Panc1 (cell line): ENCODE data around the gene MRTFA. TPM values are rescaled to one million over a fixed set of nuclear protein-coding genes. Genes with fewer than 3 reads are reported as not detected.

ENCODE experiments used
- ATAC-seq: fragments of 200-7000 bp; cut with Tn5 transposase; 2 replicates; pipeline ENCODE4 v1.9.1; 2020; ENCODE audit warnings: mild to moderate bottlenecking, moderate library complexity
- BruUV-seq: library from RNA; stranded (reverse); fragments of 400-500 nt; replicated peaks from 2 replicates; lab custom pipeline; 2021; lab: Mats Ljungman, UMichigan
- CTCF ChIA-PET: fragments of 300-600 bp; sonication (Branson Sonifier 250); formaldehyde crosslinking; loops from one replicate; lab custom pipeline; 2022; ENCODE audit warnings: antibody characterized with exemption; lab: Charles Lee
- POLR2A ChIA-PET: fragments of 300-600 bp; sonication (Branson Sonifier 250); formaldehyde crosslinking; loops from one replicate; lab custom pipeline; 2022; ENCODE audit warnings: antibody characterized with exemption; lab: Charles Lee
- DNase-seq: peaks from one replicate; pipeline ENCODE4 v3.0.0-alpha.2; 2010; ENCODE audit warnings: low read depth, low spot score
- H3K27ac ChIP-seq: 2 replicates; pipeline ENCODE4 v1.5.1; 2011; ENCODE audit warnings: mild to moderate bottlenecking, low read length, inconsistent platforms
- H3K27me3 ChIP-seq: fragments of 200-500 bp; sonication (Bioruptor generic); 2 replicates; pipeline ENCODE4 v1.6.0; 2014; ENCODE audit warnings: low read length, inconsistent platforms; ENCODE audit not compliant: control insufficient read depth, insufficient read depth
- H3K36me3 ChIP-seq: fragments of 200-500 bp; sonication (Bioruptor generic); 2 replicates; pipeline ENCODE4 v1.5.1; 2014; ENCODE audit warnings: inconsistent platforms, mild to moderate bottlenecking, low read length, moderate library complexity; ENCODE audit not compliant: control insufficient read depth, insufficient read depth
- H3K4me1 ChIP-seq: 2 replicates; pipeline ENCODE4 v1.5.1; 2011; ENCODE audit warnings: inconsistent platforms, mild to moderate bottlenecking, low read length, moderate library complexity; ENCODE audit not compliant: control insufficient read depth, insufficient read depth
- H3K4me3 ChIP-seq, 2 experiments: 2 replicates each; pipeline ENCODE4 v1.5.1; 2011 to 2012; ENCODE audit warnings: low read depth in 2 of 2, low read length in 2 of 2, mild to moderate bottlenecking in 2 of 2, inconsistent platforms in 1 of 2, moderate library complexity in 1 of 2
- H3K9me3 ChIP-seq: fragments of 200-500 bp; sonication (Bioruptor generic); 2 replicates; pipeline ENCODE4 v1.5.1; 2014; ENCODE audit warnings: low read depth, mild to moderate bottlenecking, inconsistent platforms, low read length, moderate library complexity; ENCODE audit not compliant: control insufficient read depth, insufficient read depth
- CTCF ChIP-seq: fragments of 450-650 bp; IDR thresholded peaks from 2 replicates; pipeline ENCODE4 v1.5.1; 2017; ENCODE audit warnings: mild to moderate bottlenecking
- POLR2AphosphoS5 ChIP-seq: IDR thresholded peaks from 2 replicates; pipeline ENCODE4 v1.6.1; 2012; ENCODE audit warnings: mild to moderate bottlenecking, low read depth, low read length, moderate library complexity
- REST ChIP-seq, 2 experiments: IDR thresholded peaks; 2 replicates each; pipeline ENCODE4 v1.6.1; 2011 to 2012; ENCODE audit warnings: low read depth in 2 of 2, control low read depth in 1 of 2, low read length in 1 of 2, mild to moderate bottlenecking in 1 of 2, moderate library complexity in 1 of 2; ENCODE audit not compliant: insufficient read depth in 1 of 2
- SIN3A ChIP-seq: IDR thresholded peaks from 2 replicates; pipeline ENCODE4 v1.6.1; 2012; ENCODE audit warnings: low read depth, mild to moderate bottlenecking, low read length, moderate library complexity, borderline replicate concordance; ENCODE audit not compliant: insufficient read depth
- TCF7L2 ChIP-seq: IDR thresholded peaks from 2 replicates; pipeline ENCODE4 v1.6.1; 2011; ENCODE audit warnings: mild to moderate bottlenecking, low read depth, low read length, inconsistent platforms
- in situ Hi-C: cut with HindIII; loops from 2 replicates; pipeline ENCODE4 v1.10.0; 2016; ENCODE audit warnings: low sequenced_read_pairs, low pct_unique_long_range_greater_than_20kb
- intact Hi-C: fragments of 100-400 bp; cut with micrococcal nuclease; formaldehyde crosslinking; loops from one replicate; pipeline ENCODE4 v1.10.0; 2022; ENCODE audit not compliant: unreplicated experiment
- total RNA-seq: library from RNA; stranded (reverse); gene quantifications from one replicate; pipeline ENCODE4 v1.2.1, GENCODE V29; 2021; ENCODE audit not compliant: unreplicated experiment

The MRTFA gene
- total RNA-seq, 1 experiment from 2014 or later = 62.1 TPM

- intact Hi-C loops (no loop called here), in situ Hi-C loops (no loop called here)
- TF ChIP-seq TCF7L2 = no peak
- TF ChIP-seq SIN3A = no peak
- no peak for TF ChIP-seq REST (IDR thresholded peaks at IDR 0.05; ENCODE audit: insufficient read depth in 1 of 2, low read depth in 2 of 2, low read length in 1 of 2)
- no peak for TF ChIP-seq POLR2AphosphoS5
- no peak for TF ChIP-seq CTCF
- ChIA-PET POLR2A (no interaction called here), CTCF (no interaction called here)
- Histone ChIP-seq H3K36me3 (no peaks in the 10 kb centered on the region), H3K27me3 (no peaks in the 10 kb centered on the region), H3K4me1 (no peaks in the 10 kb centered on the region), H3K27ac (no peak overlapping the region), H3K9me3 (no peaks in the 10 kb centered on the region), H3K4me3 (no peak overlapping the region)
- no TSS peak for BruUV-seq
- ATAC-seq (no peak), DNase-seq (no peak)
Measured at GRCh38 chr22:40580631-40581030, 55.9 kb downstream of the MRTFA start.

- H3K27me3 ChIP-seq = no peaks in the 10 kb centered on the region
- ChIA-PET POLR2A (no interaction called here), CTCF (no interaction called here)
- DNase-seq = no peak
- in situ Hi-C loops (no loop called here), intact Hi-C loops (no loop called here)
- ATAC-seq = no peak
- no peaks in the 10 kb centered on the region for H3K9me3 ChIP-seq
- no peaks in the 10 kb centered on the region for H3K4me1 ChIP-seq
- H3K4me3 ChIP-seq = no peak overlapping the region
- no peak for TF ChIP-seq CTCF
- no peak for TF ChIP-seq REST (IDR thresholded peaks at IDR 0.05; ENCODE audit: insufficient read depth in 1 of 2, low read depth in 2 of 2, low read length in 1 of 2)
- TF ChIP-seq TCF7L2 = no peak
- no peak for TF ChIP-seq SIN3A
- no peak for TF ChIP-seq POLR2AphosphoS5
- BruUV-seq = no TSS peak
- no peaks in the 10 kb centered on the region for H3K36me3 ChIP-seq
- no peak overlapping the region for H3K27ac ChIP-seq
Measured at GRCh38 chr22:40578171-40578570, 58.3 kb downstream of the MRTFA start.
